ENCODE data around the gene HOXD12. TPM values are rescaled to one million over a fixed set of nuclear protein-coding genes. Genes with fewer than 3 reads are reported as not detected.

The HOXD12 gene
- total RNA-seq, 1 experiment from 2014 or later = 0.27 TPM

DNA sequence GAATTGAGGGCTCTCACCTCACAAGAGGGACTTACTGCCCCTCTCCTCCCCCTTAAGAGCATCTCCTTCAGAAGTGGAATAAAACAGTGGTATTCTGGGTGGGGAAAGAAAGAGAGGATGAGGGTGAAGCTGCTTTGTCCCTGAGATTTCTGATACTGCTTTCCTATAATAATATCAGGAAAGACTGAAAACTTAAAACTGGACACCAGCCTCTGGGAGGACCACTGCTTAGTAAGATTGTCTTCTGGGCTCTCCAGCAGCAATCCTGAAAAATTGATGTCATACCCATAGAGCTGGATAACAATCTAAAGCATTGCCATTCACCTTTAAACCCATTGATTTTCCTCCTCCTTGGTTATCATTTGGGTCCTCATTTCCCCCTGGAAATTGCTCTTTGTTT is 47.0 kb downstream of the HOXD12 start:
- ChIA-PET POLR2A (no interaction called here), CTCF (no interaction called here), RAD21 (ENCODE audit: low non-redundant PET in 1 of 2, low total read pairs in 2 of 2, uncharacterized antibody in 2 of 2, unreplicated experiment in 2 of 2) (no interaction called here)
- ATAC-seq (no peak), DNase-seq (ENCODE audit: low read depth, low spot score) (no peak)
- Histone ChIP-seq H3K9ac (ENCODE audit: low read length) (no peak overlapping the region), H3K4me2 (ENCODE audit: low read length) (no peak overlapping the region), H4K20me1 (ENCODE audit: insufficient read depth) (no peaks in the 10 kb centered on the region), H3K27me3 (ENCODE audit: insufficient read depth, low read length) (no peaks in the 10 kb centered on the region), H3K27ac (ENCODE audit: low read depth, low read length) (no peak overlapping the region), H3K9me2 (ENCODE audit: insufficient read depth) (no peaks in the 10 kb centered on the region), H3K36me3 (ENCODE audit: control insufficient read depth in 1 of 2, insufficient read depth in 2 of 2, low read length in 2 of 2) (no peaks in the 10 kb centered on the region), H3K9me3 (ENCODE audit: control insufficient read depth in 1 of 2, insufficient read depth in 1 of 2, low read depth in 1 of 2, low read length in 2 of 2) (no peaks in the 10 kb centered on the region), H3K4me1 (ENCODE audit: control insufficient read depth in 1 of 2, insufficient read depth in 2 of 2, low read length in 2 of 2) (no peaks in the 10 kb centered on the region), H3K4me3 (replicated peaks in 1 of 2; ENCODE audit: low read depth in 1 of 2, low read length in 2 of 2) (no peak overlapping the region), H2AFZ (ENCODE audit: low read depth, low read length, poor library complexity, severe bottlenecking) (no peak overlapping the region), H3K79me2 (ENCODE audit: insufficient read depth, low read length) (no peaks in the 10 kb centered on the region)
- intact Hi-C loops (cut with micrococcal nuclease) = no loop called here
- TF ChIP-seq ELF1 (IDR thresholded peaks at IDR 0.05; ENCODE audit: borderline replicate concordance, low read depth) (no peak), POLR2AphosphoS5 (IDR thresholded peaks at IDR 0.05; ENCODE audit: low read depth, low read length) (no peak), ZNF274 (IDR thresholded peaks at IDR 0.05; ENCODE audit: low read depth, low read length) (no peak), ZFX (IDR thresholded peaks at IDR 0.05) (no peak), EGR1 (IDR thresholded peaks at IDR 0.05; ENCODE audit: low read depth) (no peak), RAD21 (IDR thresholded peaks at IDR 0.05; ENCODE audit: low read depth) (no peak), JUND (IDR thresholded peaks at IDR 0.05) (no peak), POLR2A (IDR thresholded peaks at IDR 0.05; ENCODE audit: borderline replicate concordance, extremely low read depth, insufficient read depth, insufficient read length) (no peak), SP1 (IDR thresholded peaks at IDR 0.05; ENCODE audit: low read depth) (no peak), SRF (IDR thresholded peaks at IDR 0.05; ENCODE audit: low read depth) (no peak), EZH2phosphoT487 (IDR thresholded peaks at IDR 0.05; ENCODE audit: borderline replicate concordance) (no peak)
- TF ChIP-seq, protein P1, sequence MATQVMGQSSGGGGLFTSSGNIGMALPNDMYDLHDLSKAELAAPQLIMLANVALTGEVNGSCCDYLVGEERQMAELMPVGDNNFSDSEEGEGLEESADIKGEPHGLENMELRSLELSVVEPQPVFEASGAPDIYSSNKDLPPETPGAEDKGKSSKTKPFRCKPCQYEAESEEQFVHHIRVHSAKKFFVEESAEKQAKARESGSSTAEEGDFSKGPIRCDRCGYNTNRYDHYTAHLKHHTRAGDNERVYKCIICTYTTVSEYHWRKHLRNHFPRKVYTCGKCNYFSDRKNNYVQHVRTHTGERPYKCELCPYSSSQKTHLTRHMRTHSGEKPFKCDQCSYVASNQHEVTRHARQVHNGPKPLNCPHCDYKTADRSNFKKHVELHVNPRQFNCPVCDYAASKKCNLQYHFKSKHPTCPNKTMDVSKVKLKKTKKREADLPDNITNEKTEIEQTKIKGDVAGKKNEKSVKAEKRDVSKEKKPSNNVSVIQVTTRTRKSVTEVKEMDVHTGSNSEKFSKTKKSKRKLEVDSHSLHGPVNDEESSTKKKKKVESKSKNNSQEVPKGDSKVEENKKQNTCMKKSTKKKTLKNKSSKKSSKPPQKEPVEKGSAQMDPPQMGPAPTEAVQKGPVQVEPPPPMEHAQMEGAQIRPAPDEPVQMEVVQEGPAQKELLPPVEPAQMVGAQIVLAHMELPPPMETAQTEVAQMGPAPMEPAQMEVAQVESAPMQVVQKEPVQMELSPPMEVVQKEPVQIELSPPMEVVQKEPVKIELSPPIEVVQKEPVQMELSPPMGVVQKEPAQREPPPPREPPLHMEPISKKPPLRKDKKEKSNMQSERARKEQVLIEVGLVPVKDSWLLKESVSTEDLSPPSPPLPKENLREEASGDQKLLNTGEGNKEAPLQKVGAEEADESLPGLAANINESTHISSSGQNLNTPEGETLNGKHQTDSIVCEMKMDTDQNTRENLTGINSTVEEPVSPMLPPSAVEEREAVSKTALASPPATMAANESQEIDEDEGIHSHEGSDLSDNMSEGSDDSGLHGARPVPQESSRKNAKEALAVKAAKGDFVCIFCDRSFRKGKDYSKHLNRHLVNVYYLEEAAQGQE (IDR thresholded peaks at IDR 0.05; ENCODE audit: low read depth) = no peak
- TF ChIP-seq, protein P2, sequence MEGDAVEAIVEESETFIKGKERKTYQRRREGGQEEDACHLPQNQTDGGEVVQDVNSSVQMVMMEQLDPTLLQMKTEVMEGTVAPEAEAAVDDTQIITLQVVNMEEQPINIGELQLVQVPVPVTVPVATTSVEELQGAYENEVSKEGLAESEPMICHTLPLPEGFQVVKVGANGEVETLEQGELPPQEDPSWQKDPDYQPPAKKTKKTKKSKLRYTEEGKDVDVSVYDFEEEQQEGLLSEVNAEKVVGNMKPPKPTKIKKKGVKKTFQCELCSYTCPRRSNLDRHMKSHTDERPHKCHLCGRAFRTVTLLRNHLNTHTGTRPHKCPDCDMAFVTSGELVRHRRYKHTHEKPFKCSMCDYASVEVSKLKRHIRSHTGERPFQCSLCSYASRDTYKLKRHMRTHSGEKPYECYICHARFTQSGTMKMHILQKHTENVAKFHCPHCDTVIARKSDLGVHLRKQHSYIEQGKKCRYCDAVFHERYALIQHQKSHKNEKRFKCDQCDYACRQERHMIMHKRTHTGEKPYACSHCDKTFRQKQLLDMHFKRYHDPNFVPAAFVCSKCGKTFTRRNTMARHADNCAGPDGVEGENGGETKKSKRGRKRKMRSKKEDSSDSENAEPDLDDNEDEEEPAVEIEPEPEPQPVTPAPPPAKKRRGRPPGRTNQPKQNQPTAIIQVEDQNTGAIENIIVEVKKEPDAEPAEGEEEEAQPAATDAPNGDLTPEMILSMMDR (IDR thresholded peaks at IDR 0.05 in 2 of 3, conservative IDR thresholded peaks at IDR 0.05 in 1 of 3; ENCODE audit: borderline replicate concordance in 1 of 3, insufficient read depth in 1 of 3, low read depth in 2 of 3, low read length in 2 of 3) = no peak
- TF ChIP-seq, protein P3, sequence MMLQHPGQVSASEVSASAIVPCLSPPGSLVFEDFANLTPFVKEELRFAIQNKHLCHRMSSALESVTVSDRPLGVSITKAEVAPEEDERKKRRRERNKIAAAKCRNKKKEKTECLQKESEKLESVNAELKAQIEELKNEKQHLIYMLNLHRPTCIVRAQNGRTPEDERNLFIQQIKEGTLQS (IDR thresholded peaks at IDR 0.05) = no peak
- no TSS peak for BruUV-seq (replicated peaks)

Data from HCT116 (cell line).